ENCODE measurements around the gene CEACAM16.
"Not testable (repeated sequence)": the region's sequence is repeated elsewhere in the genome, so short reads cannot be mapped to it uniquely, and the experiment has no call there.

CEACAM16 gene, protein sequence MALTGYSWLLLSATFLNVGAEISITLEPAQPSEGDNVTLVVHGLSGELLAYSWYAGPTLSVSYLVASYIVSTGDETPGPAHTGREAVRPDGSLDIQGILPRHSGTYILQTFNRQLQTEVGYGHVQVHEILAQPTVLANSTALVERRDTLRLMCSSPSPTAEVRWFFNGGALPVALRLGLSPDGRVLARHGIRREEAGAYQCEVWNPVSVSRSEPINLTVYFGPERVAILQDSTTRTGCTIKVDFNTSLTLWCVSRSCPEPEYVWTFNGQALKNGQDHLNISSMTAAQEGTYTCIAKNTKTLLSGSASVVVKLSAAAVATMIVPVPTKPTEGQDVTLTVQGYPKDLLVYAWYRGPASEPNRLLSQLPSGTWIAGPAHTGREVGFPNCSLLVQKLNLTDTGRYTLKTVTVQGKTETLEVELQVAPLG

DNA sequence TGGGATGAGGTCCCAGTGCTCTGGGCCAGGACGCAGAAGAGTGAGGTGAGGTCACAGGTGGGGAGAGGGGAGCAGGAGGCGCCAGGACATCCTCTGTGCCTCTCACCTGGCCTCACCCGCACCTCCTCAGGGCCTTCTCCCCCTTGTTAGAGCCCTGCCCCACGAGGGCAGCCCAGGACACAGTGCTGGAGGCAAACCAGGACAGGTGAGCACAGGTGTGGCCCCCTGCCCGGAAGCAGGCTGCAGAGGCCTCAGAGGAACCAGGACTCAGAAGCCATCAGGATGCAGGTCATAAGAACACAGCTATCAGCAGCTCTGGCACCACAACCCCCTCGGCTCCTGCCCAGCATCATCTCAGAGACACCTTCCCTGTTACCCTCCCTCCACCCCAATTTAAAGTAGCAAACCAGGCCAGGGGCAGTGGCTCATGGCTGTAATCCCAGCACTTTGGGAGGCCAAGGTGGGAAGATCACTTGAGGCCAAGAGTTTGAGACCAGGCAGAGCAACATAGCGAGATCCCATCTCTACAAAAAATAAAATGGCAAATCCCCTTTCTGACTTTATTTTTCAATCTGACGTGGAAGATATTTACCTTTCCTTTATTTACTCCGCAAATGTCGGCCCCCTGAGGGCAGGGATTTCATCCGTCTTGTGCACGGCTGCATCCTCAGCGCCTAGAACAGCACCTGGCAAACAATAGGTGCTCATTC, at the start of gene CEACAM16:
CEACAM16 (plus strand) TSS at position 660 of the 710 bp plus-strand sequence. CDS start 2,306 bp downstream, outside the sequence.
- no peak for DNase-seq

GRCh38 chr19:44649578-44650145, 49.3 kb upstream of the CEACAM16 start:
- no peak for DNase-seq

- DNase-seq = no peak
Observed at GRCh38 chr19:44653343-44653742, 45.6 kb upstream of the CEACAM16 start.

GRCh38 chr19:44653977-44654774, 44.8 kb upstream of the CEACAM16 start:
- peak; percentile 58 to 63 for DNase-seq

GRCh38 chr19:44657211-44657921, 41.6 kb upstream of the CEACAM16 start:
- peak; percentile 60 to 71 for DNase-seq

- no peak for DNase-seq
Observed at GRCh38 chr19:44658069-44658733, 40.8 kb upstream of the CEACAM16 start.

DNA sequence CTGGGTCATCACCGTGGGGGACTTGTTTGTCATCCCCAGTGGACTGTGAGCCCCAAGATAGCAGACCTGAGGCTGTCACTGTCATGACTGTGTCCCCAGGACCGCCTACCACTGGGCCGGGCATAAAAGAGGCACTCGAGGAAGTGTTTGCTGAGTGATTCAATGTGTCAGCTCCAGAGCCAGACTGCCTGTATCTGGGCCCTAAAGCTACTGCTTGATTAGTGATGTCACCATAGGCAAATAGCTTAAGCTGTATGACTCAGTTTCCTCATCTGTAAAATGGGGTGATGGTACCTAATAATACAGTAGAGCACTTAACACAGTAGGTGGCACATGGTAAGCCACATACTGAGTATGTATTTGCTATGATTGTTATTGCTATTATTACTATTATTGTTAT, 38.9 kb upstream of the CEACAM16 start:
- no peak for DNase-seq

GRCh38 chr19:44661205-44661604, 37.7 kb upstream of the CEACAM16 start:
- no peak for DNase-seq

- no peak for DNase-seq
Observed at GRCh38 chr19:44661904-44662303, 37.0 kb upstream of the CEACAM16 start.

DNA sequence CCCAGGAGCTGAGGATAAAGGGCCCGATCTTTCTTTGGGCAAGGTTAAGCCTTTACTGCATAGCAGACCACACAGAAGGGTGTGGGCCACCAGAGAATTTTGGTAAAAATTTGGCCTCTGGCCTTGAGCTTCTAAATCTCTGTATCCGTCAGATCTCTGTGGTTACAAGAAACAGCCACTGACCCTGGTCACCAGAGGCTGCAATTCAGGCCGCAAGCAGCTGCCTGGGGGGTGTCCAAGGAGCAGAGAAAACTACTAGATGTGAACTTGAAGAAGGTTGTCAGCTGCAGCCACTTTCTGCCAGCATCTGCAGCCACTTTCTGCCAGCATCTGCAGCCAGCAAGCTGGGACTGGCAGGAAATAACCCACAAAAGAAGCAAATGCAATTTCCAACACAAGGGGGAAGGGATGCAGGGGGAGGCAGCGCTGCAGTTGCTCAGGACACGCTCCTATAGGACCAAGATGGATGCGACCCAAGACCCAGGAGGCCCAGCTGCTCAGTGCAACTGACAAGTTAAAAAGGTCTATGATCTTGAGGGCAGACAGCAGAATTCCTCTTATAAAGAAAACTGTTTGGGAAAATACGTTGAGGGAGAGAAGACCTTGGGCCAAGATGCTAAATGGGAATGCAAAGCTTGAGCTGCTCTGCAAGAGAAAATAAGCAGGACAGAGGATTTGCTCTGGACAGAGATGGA, 36.1 kb upstream of the CEACAM16 start:
- no peak for DNase-seq

GRCh38 chr19:44663996-44664395, 35.0 kb upstream of the CEACAM16 start:
- no peak for DNase-seq

GRCh38 chr19:44664976-44665375, 34.0 kb upstream of the CEACAM16 start:
- DNase-seq = no peak

GRCh38 chr19:44666852-44667556, 31.9 kb upstream of the CEACAM16 start:
- DNase-seq = no peak

- no peak for DNase-seq
Observed at GRCh38 chr19:44668985-44669764, 29.8 kb upstream of the CEACAM16 start.

DNA sequence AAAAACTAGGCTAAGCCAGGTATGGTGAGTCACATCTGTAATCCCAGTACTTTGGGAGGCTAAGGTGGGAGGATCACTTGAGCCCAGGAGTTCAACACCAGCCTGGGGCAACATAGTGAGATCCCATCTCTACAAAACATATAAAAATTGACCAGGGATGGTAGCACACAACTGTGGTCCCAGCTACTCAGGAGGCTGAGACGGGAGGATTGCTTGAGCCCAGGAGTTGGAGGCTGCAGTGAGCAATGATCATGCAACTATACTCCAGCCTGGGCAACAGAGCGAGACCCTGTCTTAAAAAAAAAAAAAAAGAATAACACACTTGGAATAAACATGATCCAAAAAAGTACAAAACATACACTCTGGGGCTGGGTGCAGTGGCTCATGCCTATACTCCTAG, 28.9 kb upstream of the CEACAM16 start:
- DNase-seq = not testable (repeated sequence)

DNA sequence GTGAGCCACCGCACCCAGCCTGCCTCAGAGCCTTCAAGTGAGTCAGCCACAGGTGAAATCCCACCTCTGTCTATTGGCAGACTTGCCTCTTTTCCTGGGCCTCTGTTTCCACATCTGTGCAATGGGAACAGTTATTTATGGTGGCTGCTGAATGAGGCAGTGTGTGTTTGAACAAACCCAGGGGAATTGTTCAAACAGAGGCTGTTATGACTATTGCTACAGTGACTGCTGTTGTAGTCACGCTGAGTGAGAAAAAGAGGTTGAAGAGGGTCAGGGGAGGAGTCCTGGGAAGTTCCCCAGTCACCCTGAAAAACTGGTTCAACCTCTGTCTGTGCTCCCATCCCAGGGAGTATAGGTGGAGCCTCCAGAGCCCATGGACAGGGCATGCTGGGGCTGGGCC, 27.6 kb upstream of the CEACAM16 start, which contains the start of gene CEACAM19:
CEACAM19 (plus strand) TSS at position 83 of the 400 bp plus-strand sequence. CDS start 450 bp downstream, outside the sequence.
- no peak for DNase-seq

- DNase-seq = no peak
Observed at GRCh38 chr19:44672226-44672625, 26.7 kb upstream of the CEACAM16 start.

- no peak for DNase-seq
Observed at GRCh38 chr19:44673510-44673909, 25.4 kb upstream of the CEACAM16 start.

GRCh38 chr19:44675521-44675920, 23.4 kb upstream of the CEACAM16 start:
- DNase-seq = no peak

Data from activated CD4-positive, alpha-beta T cell treated with anti-CD3 and anti-CD28 coated beads for 4 hours (primary cell).